ENCODE data around the gene OSBPL3. TPM values are rescaled to one million over a fixed set of nuclear protein-coding genes. Genes with fewer than 3 reads are reported as not detected.

The OSBPL3 gene
- polyA plus RNA-seq, 1 donor (not counting 4 experiments of a cell fraction or from before 2014, with no cell fraction given): 34.0 TPM

DNA sequence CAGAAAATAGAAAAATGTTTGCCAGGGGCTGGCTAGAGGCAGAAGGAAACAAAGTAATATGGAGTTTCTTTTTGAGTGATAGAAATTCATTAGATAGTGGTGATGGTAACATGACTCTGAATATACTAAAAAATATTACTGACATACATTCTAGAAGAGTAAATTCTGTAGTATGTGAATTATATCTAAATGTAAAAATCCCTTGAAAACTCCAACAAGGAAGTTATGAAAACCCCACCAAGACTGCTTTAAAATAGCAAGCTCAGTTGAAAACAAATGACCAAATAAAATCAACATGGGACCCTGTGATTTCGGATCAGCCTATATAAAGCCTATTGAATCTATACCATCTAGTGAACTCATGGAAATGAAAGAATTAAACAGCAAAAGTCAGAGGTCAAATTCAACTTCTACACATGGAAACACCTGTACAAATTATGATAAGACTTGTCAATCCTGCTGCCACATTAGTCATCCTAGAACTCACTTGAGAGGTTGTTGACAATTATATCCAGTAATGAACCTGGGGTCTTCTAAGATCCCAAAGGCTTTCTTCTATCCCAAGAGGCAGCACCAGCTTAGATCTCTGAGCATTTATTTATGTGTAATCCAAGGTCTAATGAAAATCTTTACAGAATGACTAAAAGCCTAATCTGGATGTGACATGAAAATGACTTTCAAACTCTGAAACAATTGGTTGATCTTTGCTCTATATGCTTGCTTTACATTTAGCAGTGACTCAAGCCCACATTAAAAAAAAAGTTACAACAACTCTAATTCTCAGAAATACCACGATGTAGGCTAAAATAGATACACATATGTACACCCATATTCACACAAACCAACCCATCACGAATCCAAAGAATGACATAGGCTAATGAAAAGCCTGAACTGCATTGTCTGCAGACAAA, 59.3 kb downstream of the OSBPL3 start:
- DNase-seq (ENCODE audit: low read depth, low spot score): no peak
- H3K79me2 ChIP-seq (ENCODE audit: control insufficient read depth, insufficient read depth, low read length): peaks cover 94% of the 10 kb centered on the region
- no peaks in the 10 kb centered on the region for H3K9me3 ChIP-seq (ENCODE audit: control insufficient read depth, low read depth, low read length)
- H2AFZ ChIP-seq (ENCODE audit: control insufficient read depth, low read length): no peak overlapping the region
- peaks cover 3% of the 10 kb centered on the region for H4K20me1 ChIP-seq (ENCODE audit: control insufficient read depth, extremely low read depth, insufficient read depth, low read length)
- H3K4me1 ChIP-seq (ENCODE audit: control insufficient read depth, extremely low read depth, insufficient read depth, low read length): peaks cover 41% of the 10 kb centered on the region
- H3K36me3 ChIP-seq (ENCODE audit: control insufficient read depth in 2 of 2, extremely low read depth in 1 of 2, insufficient read depth in 2 of 2, low read length in 2 of 2): peaks cover 0 to 4% of the 10 kb centered on the region in 2 experiments
- H3K27ac ChIP-seq (ENCODE audit: control insufficient read depth, insufficient read depth, low read length): peak overlapping the region; percentile 8
- TF ChIP-seq EZH2 (IDR thresholded peaks at IDR 0.05; ENCODE audit: low read length): no peak
- TF ChIP-seq, protein P1, sequence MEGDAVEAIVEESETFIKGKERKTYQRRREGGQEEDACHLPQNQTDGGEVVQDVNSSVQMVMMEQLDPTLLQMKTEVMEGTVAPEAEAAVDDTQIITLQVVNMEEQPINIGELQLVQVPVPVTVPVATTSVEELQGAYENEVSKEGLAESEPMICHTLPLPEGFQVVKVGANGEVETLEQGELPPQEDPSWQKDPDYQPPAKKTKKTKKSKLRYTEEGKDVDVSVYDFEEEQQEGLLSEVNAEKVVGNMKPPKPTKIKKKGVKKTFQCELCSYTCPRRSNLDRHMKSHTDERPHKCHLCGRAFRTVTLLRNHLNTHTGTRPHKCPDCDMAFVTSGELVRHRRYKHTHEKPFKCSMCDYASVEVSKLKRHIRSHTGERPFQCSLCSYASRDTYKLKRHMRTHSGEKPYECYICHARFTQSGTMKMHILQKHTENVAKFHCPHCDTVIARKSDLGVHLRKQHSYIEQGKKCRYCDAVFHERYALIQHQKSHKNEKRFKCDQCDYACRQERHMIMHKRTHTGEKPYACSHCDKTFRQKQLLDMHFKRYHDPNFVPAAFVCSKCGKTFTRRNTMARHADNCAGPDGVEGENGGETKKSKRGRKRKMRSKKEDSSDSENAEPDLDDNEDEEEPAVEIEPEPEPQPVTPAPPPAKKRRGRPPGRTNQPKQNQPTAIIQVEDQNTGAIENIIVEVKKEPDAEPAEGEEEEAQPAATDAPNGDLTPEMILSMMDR (optimal IDR thresholded peaks at IDR 0.05 in 1 of 3, IDR thresholded peaks at IDR 0.05 in 1 of 3, conservative IDR thresholded peaks at IDR 0.05 in 1 of 3; ENCODE audit: extremely low read depth in 1 of 3, insufficient read depth in 2 of 3, low read length in 3 of 3): no peak
- dilution Hi-C loops (cut with MboI; ENCODE audit: extremely low pct_ligation_motif_present, low sequenced_read_pairs): no loop called here
- H3K9ac ChIP-seq (ENCODE audit: control insufficient read depth, extremely low read depth, insufficient read depth, low read length): no peak overlapping the region
- no peak for FAIRE-seq
- peak overlapping the region; percentile 43 for H3K4me2 ChIP-seq (ENCODE audit: control insufficient read depth, extremely low read depth, insufficient read depth, low read depth, low read length)
- H3K27me3 ChIP-seq (ENCODE audit: control insufficient read depth, extremely low read depth, insufficient read depth, low read length): no peaks in the 10 kb centered on the region
- peaks cover 4% of the 10 kb centered on the region for H3K9me1 ChIP-seq (ENCODE audit: control insufficient read depth, extremely low read depth, insufficient read depth, low read length)
- no peak overlapping the region for H3K4me3 ChIP-seq (ENCODE audit: control insufficient read depth in 2 of 3, extremely low read depth in 1 of 3, insufficient read depth in 2 of 3, low read depth in 1 of 3, low read length in 3 of 3)

DNA sequence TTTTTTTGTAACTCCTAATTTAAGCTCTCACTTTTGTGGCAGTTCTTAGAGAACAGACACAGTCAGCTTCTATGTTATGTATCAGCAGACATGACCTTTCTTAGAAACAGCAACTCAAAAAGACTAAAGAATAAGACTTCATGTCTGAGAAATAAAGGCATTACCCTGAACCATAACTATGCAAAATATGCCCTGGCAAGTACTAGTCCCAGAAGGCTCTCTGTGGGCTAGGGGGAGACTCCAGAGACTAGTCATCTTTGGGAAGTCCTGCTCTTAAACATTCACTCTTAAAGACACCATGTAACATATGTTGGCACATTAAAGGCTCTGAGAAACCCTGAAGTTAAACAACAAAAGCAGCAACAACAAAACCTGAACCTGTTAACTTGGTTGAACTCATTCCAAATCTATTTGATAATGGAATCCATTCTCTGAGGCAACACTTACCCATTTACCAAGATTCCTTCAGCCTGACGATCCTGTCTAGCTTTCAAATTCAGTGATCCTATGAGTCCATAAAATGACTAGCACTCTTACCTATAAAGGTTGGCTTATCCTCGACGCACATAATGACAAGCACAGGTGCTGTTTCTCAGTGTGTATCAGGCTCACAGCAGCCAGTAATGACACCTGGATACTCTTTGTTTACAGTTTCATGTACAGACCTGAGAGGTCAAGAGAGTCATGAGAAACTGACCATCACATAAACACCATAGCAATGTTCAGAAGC, 62.3 kb downstream of the OSBPL3 start:
- dilution Hi-C loops (cut with MboI; ENCODE audit: extremely low pct_ligation_motif_present, low sequenced_read_pairs): no loop called here
- Histone ChIP-seq H3K79me2 (ENCODE audit: control insufficient read depth, insufficient read depth, low read length) (peaks cover 92% of the 10 kb centered on the region), H3K27me3 (ENCODE audit: control insufficient read depth, extremely low read depth, insufficient read depth, low read length) (no peaks in the 10 kb centered on the region)

More for the DNA sequence above, 62.3 kb downstream of the OSBPL3 start:
- Histone ChIP-seq H3K27ac (ENCODE audit: control insufficient read depth, insufficient read depth, low read length) (peak overlapping the region; percentile 40), H3K9me3 (ENCODE audit: control insufficient read depth, low read depth, low read length) (no peaks in the 10 kb centered on the region), H3K4me2 (ENCODE audit: control insufficient read depth, extremely low read depth, insufficient read depth, low read depth, low read length) (peak overlapping the region; percentile 55), H2AFZ (ENCODE audit: control insufficient read depth, low read length) (no peak overlapping the region), H3K9ac (ENCODE audit: control insufficient read depth, extremely low read depth, insufficient read depth, low read length) (no peak overlapping the region), H3K36me3 (ENCODE audit: control insufficient read depth in 2 of 2, extremely low read depth in 1 of 2, insufficient read depth in 2 of 2, low read length in 2 of 2) (no peaks in the 10 kb centered on the region), H4K20me1 (ENCODE audit: control insufficient read depth, extremely low read depth, insufficient read depth, low read length) (peaks cover 3% of the 10 kb centered on the region), H3K9me1 (ENCODE audit: control insufficient read depth, extremely low read depth, insufficient read depth, low read length) (peaks cover 2% of the 10 kb centered on the region), H3K4me3 (ENCODE audit: control insufficient read depth in 2 of 3, extremely low read depth in 1 of 3, insufficient read depth in 2 of 3, low read depth in 1 of 3, low read length in 3 of 3) (no peak overlapping the region), H3K4me1 (ENCODE audit: control insufficient read depth, extremely low read depth, insufficient read depth, low read length) (peaks cover 47% of the 10 kb centered on the region)
- FAIRE-seq: peak; percentile 53
- no peak for DNase-seq (ENCODE audit: low read depth, low spot score)
- TF ChIP-seq, protein P1 (optimal IDR thresholded peaks at IDR 0.05 in 1 of 3, IDR thresholded peaks at IDR 0.05 in 1 of 3, conservative IDR thresholded peaks at IDR 0.05 in 1 of 3; ENCODE audit: extremely low read depth in 1 of 3, insufficient read depth in 2 of 3, low read length in 3 of 3): no peak
- TF ChIP-seq EZH2 (IDR thresholded peaks at IDR 0.05; ENCODE audit: low read length): no peak
